ENCODE results near the gene CCDC12. TPM values are rescaled to one million over a fixed set of nuclear protein-coding genes. Genes with fewer than 3 reads are reported as not detected.
A peak's percentile ranks its signal among the peaks of the same experiment; 100 is the strongest.

Gene CCDC12
- total and polyA plus RNA-seq, 2 donors (not counting 1 experiment from before 2014, with no cell fraction given): 84.0 to 97.3 TPM

DNA sequence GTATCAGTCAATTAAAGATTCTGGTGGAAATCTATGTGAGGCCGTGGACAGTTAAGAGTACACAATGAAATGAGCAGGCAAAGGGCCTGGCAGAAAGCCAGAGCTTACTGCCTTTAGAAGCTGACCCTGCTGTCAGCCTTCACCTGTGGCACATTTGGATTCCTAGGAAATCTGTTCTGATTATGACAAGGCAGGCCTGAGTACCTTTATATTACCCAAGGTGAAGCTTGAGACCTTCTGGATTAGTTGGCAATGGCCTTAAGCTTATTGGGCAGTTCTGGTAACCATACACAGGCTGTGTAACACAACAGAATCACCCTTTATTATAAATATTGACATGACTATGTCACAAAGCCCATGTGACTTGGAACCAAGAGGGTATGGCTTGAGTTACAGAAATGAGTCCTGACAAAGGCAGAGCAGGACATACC lies 46.1 kb upstream of the CCDC12 start:
- POLR2A ChIA-PET: no interaction called here
- H4K20me1 ChIP-seq (ENCODE audit: control insufficient read depth, insufficient read depth, low read length, poor library complexity, severe bottlenecking): peaks cover 52% of the 10 kb centered on the region
- H3K36me3 ChIP-seq (replicated peaks in 1 of 2; ENCODE audit: control extremely low read depth in 1 of 2, control insufficient read depth in 1 of 2, extremely low read depth in 1 of 2, insufficient read depth in 2 of 2, low read length in 1 of 2): peaks cover 0 to 33% of the 10 kb centered on the region in 2 experiments
- peaks cover 10 to 12% of the 10 kb centered on the region in 2 donors for H3K4me1 ChIP-seq (ENCODE audit: control insufficient read depth in 2 of 2, insufficient read depth in 2 of 2, low read length in 2 of 2)
- WGBS (ENCODE audit: insufficient coverage): 100% methylated on average over 1 of the region's 1 CpG
- H3K9me3 ChIP-seq (ENCODE audit: control extremely low read depth in 1 of 3, control insufficient read depth in 2 of 3, insufficient read depth in 1 of 3, low read length in 2 of 3): no peaks in the 10 kb centered on the region
- intact Hi-C loops (cut with micrococcal nuclease): no loop called here
- H3K27me3 ChIP-seq (replicated peaks in 1 of 4; ENCODE audit: control extremely low read depth in 1 of 4, control insufficient read depth in 3 of 4, insufficient read depth in 4 of 4, low read length in 3 of 4): no peaks in the 10 kb centered on the region
- no peak for TF ChIP-seq EZH2 (IDR thresholded peaks at IDR 0.05; ENCODE audit: borderline replicate concordance, insufficient read depth, low read depth, low read length, poor library complexity, severe bottlenecking)
- TF ChIP-seq, protein P1, sequence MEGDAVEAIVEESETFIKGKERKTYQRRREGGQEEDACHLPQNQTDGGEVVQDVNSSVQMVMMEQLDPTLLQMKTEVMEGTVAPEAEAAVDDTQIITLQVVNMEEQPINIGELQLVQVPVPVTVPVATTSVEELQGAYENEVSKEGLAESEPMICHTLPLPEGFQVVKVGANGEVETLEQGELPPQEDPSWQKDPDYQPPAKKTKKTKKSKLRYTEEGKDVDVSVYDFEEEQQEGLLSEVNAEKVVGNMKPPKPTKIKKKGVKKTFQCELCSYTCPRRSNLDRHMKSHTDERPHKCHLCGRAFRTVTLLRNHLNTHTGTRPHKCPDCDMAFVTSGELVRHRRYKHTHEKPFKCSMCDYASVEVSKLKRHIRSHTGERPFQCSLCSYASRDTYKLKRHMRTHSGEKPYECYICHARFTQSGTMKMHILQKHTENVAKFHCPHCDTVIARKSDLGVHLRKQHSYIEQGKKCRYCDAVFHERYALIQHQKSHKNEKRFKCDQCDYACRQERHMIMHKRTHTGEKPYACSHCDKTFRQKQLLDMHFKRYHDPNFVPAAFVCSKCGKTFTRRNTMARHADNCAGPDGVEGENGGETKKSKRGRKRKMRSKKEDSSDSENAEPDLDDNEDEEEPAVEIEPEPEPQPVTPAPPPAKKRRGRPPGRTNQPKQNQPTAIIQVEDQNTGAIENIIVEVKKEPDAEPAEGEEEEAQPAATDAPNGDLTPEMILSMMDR (IDR thresholded peaks at IDR 0.05): no peak
- H3K79me2 ChIP-seq (ENCODE audit: control insufficient read depth, insufficient read depth, low read length): peaks cover 58% of the 10 kb centered on the region
- CTCF ChIA-PET: no interaction called here
- no peak overlapping the region for H2AFZ ChIP-seq (ENCODE audit: insufficient read depth, low read depth, low read length, poor library complexity, severe bottlenecking)
- H3K4me3 Mint-ChIP-seq: no peak overlapping the region
- H3K9ac ChIP-seq (ENCODE audit: low read length): no peak overlapping the region
- DNase-seq: no peak
- no peaks in the 10 kb centered on the region for H3K27me3 Mint-ChIP-seq
- H3K4me3 ChIP-seq (ENCODE audit: control extremely low read depth in 1 of 5, extremely low read depth in 1 of 5, insufficient read depth in 1 of 5, low read depth in 2 of 5, low read length in 4 of 5): no peak overlapping the region
- no peak for ATAC-seq (ENCODE audit: low read depth)
- no peak overlapping the region for H3K4me2 ChIP-seq (replicated peaks; ENCODE audit: low read depth, low read length, poor library complexity, severe bottlenecking)
- no peak overlapping the region for H3K27ac Mint-ChIP-seq
- peaks cover 42% of the 10 kb centered on the region for H3K4me1 Mint-ChIP-seq
- no peak overlapping the region for H3K27ac ChIP-seq (ENCODE audit: low read length in 2 of 2)
- peaks cover 3% of the 10 kb centered on the region for H3K9me3 Mint-ChIP-seq (ENCODE audit: insufficient read depth)

DNA sequence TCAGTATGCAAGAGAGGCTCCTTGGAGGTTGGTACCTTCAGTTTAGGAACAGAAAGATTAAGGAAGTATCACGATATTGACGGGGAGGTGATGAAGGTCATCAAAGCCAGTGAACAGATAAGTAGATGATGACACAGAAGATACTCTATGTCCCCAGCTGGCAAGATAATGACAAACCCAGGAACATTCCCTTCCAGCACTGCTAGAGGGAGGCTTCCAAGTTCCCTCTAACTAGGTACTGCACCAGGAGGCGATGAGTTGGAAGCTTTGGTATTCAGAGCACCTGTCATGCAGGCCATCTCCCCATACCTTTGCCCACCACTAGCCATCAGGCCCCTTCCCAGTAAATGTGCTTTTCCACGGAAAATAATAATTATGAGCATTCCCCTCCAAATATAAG lies 43.8 kb upstream of the CCDC12 start:
- Histone ChIP-seq H3K9ac (ENCODE audit: low read length) (no peak overlapping the region), H2AFZ (ENCODE audit: insufficient read depth, low read depth, low read length, poor library complexity, severe bottlenecking) (no peak overlapping the region), H3K27me3 (replicated peaks in 1 of 4; ENCODE audit: control extremely low read depth in 1 of 4, control insufficient read depth in 3 of 4, insufficient read depth in 4 of 4, low read length in 3 of 4) (no peaks in the 10 kb centered on the region), H3K4me3 (ENCODE audit: control extremely low read depth in 1 of 5, extremely low read depth in 1 of 5, insufficient read depth in 1 of 5, low read depth in 2 of 5, low read length in 4 of 5) (no peak overlapping the region), H4K20me1 (ENCODE audit: control insufficient read depth, insufficient read depth, low read length, poor library complexity, severe bottlenecking) (peaks cover 63% of the 10 kb centered on the region), H3K4me2 (replicated peaks; ENCODE audit: low read depth, low read length, poor library complexity, severe bottlenecking) (no peak overlapping the region), H3K4me1 (ENCODE audit: control insufficient read depth in 2 of 2, insufficient read depth in 2 of 2, low read length in 2 of 2) (peaks cover 23 to 27% of the 10 kb centered on the region in 2 donors), H3K27ac (ENCODE audit: low read length in 2 of 2) (peak overlapping the region in 1 of 2 donors; percentile 15), H3K79me2 (ENCODE audit: control insufficient read depth, insufficient read depth, low read length) (peaks cover 47% of the 10 kb centered on the region), H3K9me3 (ENCODE audit: control extremely low read depth in 1 of 3, control insufficient read depth in 2 of 3, insufficient read depth in 1 of 3, low read length in 2 of 3) (no peaks in the 10 kb centered on the region), H3K36me3 (replicated peaks in 1 of 2; ENCODE audit: control extremely low read depth in 1 of 2, control insufficient read depth in 1 of 2, extremely low read depth in 1 of 2, insufficient read depth in 2 of 2, low read length in 1 of 2) (peaks cover 0 to 49% of the 10 kb centered on the region in 2 experiments)
- peaks cover 48% of the 10 kb centered on the region for H3K4me1 Mint-ChIP-seq
- WGBS (ENCODE audit: insufficient coverage): 100% methylated on average over 2 of the region's 4 CpGs
- no peak overlapping the region for H3K4me3 Mint-ChIP-seq
- ChIA-PET CTCF (no interaction called here), POLR2A (no interaction called here)
- DNase-seq (no peak), ATAC-seq (ENCODE audit: low read depth) (no peak)
- TF ChIP-seq EZH2 (IDR thresholded peaks at IDR 0.05; ENCODE audit: borderline replicate concordance, insufficient read depth, low read depth, low read length, poor library complexity, severe bottlenecking): no peak
- TF ChIP-seq, protein P1 (IDR thresholded peaks at IDR 0.05): no peak
- intact Hi-C loops (cut with micrococcal nuclease): no loop called here
- no peaks in the 10 kb centered on the region for H3K27me3 Mint-ChIP-seq
- no peaks in the 10 kb centered on the region for H3K9me3 Mint-ChIP-seq (ENCODE audit: insufficient read depth)
- H3K27ac Mint-ChIP-seq: peak overlapping the region; percentile 70

Data from B cell (primary cell).